HepG2 (cell line): ENCODE measurements around the gene FAM228B. TPM values are rescaled to one million over a fixed set of nuclear protein-coding genes. Genes with fewer than 3 reads are reported as not detected.
A peak's percentile ranks its signal among the peaks of the same experiment; 100 is the strongest.

ENCODE experiments used
- ARID5B ChIP-seq: IDR thresholded peaks from 2 replicates; pipeline ENCODE4 v1.4.0; 2020; ENCODE audit warnings: mild to moderate bottlenecking, missing genetic modification reagents
- ARNTL ChIP-seq: sonication (generic); formaldehyde crosslinking; IDR thresholded peaks from 2 replicates; pipeline ENCODE4 v1.4.0; 2020; ENCODE audit warnings: mild to moderate bottlenecking, missing genetic modification reagents
- BATF2 ChIP-seq: sonication (generic); formaldehyde crosslinking; IDR thresholded peaks from 2 replicates; pipeline ENCODE4 v1.8.0; 2022; ENCODE audit warnings: mild to moderate bottlenecking, missing genetic modification reagents, moderate library complexity
- DNMT1 ChIP-seq: sonication (generic); formaldehyde crosslinking; IDR thresholded peaks from 2 replicates; pipeline ENCODE4 v1.5.1; 2020; ENCODE audit warnings: mild to moderate bottlenecking, missing genetic modification reagents
- GPN1 ChIP-seq: sonication (generic); formaldehyde crosslinking; IDR thresholded peaks from 2 replicates; pipeline ENCODE4 v1.5.1; 2020; ENCODE audit warnings: missing genetic modification reagents, borderline replicate concordance
- RNF2 ChIP-seq: fragments of 450-650 bp; conservative IDR thresholded peaks from 2 replicates; pipeline ENCODE4 v1.6.1; 2016; ENCODE audit warnings: low read depth
- SUZ12 ChIP-seq: fragments of 150-350 bp; IDR thresholded peaks from 2 replicates; pipeline ENCODE4 v1.6.1; 2014; ENCODE audit warnings: low read depth, low read length
- ZBTB42 ChIP-seq: sonication (generic); formaldehyde crosslinking; IDR thresholded peaks from 2 replicates; pipeline ENCODE4 v1.5.0; 2020; ENCODE audit warnings: mild to moderate bottlenecking, missing genetic modification reagents
- ZNF234 ChIP-seq: sonication (generic); formaldehyde crosslinking; conservative IDR thresholded peaks from 2 replicates; pipeline ENCODE4 v1.5.1; 2020; ENCODE audit warnings: mild to moderate bottlenecking, missing genetic modification reagents
- ZNF24 ChIP-seq: fragments of 450-650 bp; IDR thresholded peaks from 2 replicates; pipeline ENCODE4 v1.6.1; 2017; ENCODE audit warnings: antibody characterized with exemption, mild to moderate bottlenecking
- ZNF326 ChIP-seq: sonication (generic); formaldehyde crosslinking; IDR thresholded peaks from 2 replicates; pipeline ENCODE4 v1.4.0; 2020; ENCODE audit warnings: missing genetic modification reagents, borderline replicate concordance
- ZNF414 ChIP-seq: sonication (generic); formaldehyde crosslinking; IDR thresholded peaks from 2 replicates; pipeline ENCODE4 v1.5.0; 2020; ENCODE audit warnings: missing genetic modification reagents
- ZNF574 ChIP-seq: sonication (generic); formaldehyde crosslinking; IDR thresholded peaks from 2 replicates; pipeline ENCODE4 v1.4.0; 2020; ENCODE audit warnings: missing genetic modification reagents
- ZNF646 ChIP-seq: sonication (generic); formaldehyde crosslinking; IDR thresholded peaks from 2 replicates; pipeline ENCODE4 v1.9.0; 2021; ENCODE audit warnings: mild to moderate bottlenecking, missing genetic modification reagents
- polyA plus RNA-seq, 8 experiments: library from polyadenylated mRNA; depleted of rRNA in 3 of 8; stranded (reverse) in 7 of 8; unstranded in 1 of 8; fragments of >200 nt; fragmentation: Illumina TruSeq in 4 of 8; extraction: Trizol in 4 of 8; gene quantifications; 2 replicates each; pipeline versions ENCODE4 v1.2.1 to v1.2.3, GENCODE V29; 2011 to 2016; ENCODE audit warnings: low read depth in 4 of 8, missing spikeins in 1 of 8, mixed read lengths in 1 of 8; ENCODE audit not compliant: insufficient read depth in 1 of 8
- total RNA-seq, 5 experiments: library from RNA; depleted of rRNA; stranded (reverse); fragments of >200 nt; fragmentation: Illumina TruSeq; extraction: Trizol; gene quantifications; 2 replicates each; pipeline ENCODE4 v1.2.3, GENCODE V29; 2016; ENCODE audit warnings: low read depth in 1 of 5

The FAM228B gene
- total and polyA plus RNA-seq, 2 of the 13 experiments (the other 11 are each of a cell fraction or from before 2014, with no cell fraction given), result 0.79 to 1.1 TPM

GRCh38 chr2:24084386-24085199 is 38.7 kb upstream of the FAM228B start, which contains the start of gene TP53I3 (continued):
- TF ChIP-seq ZNF646, result no peak
- peak; percentile 76; the same call in 1 of the 2 replicates for TF ChIP-seq ZBTB42 (CRISPR knock-in tag)
- TF ChIP-seq ZNF24, result peak; percentile 5; the same call in 1 of the 2 replicates
- peak; percentile 80; the same call in 1 of the 2 replicates for TF ChIP-seq GPN1 (CRISPR knock-in tag)
- TF ChIP-seq SUZ12, result no peak
- TF ChIP-seq ZNF574 (CRISPR knock-in tag), result peak; percentile 98
- no peak for TF ChIP-seq ZNF326 (CRISPR knock-in tag)
- TF ChIP-seq ARNTL (CRISPR knock-in tag), result peak; percentile 58; the same call in 1 of the 2 replicates
- no peak for TF ChIP-seq ZNF234 (CRISPR knock-in tag)
- TF ChIP-seq DNMT1 (CRISPR knock-in tag), result peak; percentile 91; the same call in 1 of the 2 replicates
- TF ChIP-seq RNF2, result no peak
- peak; percentile 45 for TF ChIP-seq ARID5B (CRISPR knock-in tag)
- no peak for TF ChIP-seq BATF2 (CRISPR knock-in tag)
- TF ChIP-seq ZNF414 (CRISPR knock-in tag), result no peak
